HCT116 (cell line): ENCODE data around the gene MYLK. TPM values are rescaled to one million over a fixed set of nuclear protein-coding genes. Genes with fewer than 3 reads are reported as not detected.

Experiments
- ATAC-seq: fragments of 200-7000 bp; cut with Tn5 transposase; 2 replicates; pipeline ENCODE4 v1.9.1; 2020; ENCODE audit warnings: mild to moderate bottlenecking, moderate library complexity
- BruUV-seq: library from RNA; stranded (reverse); fragments of 400-500 nt; replicated peaks from 2 replicates; lab custom pipeline; 2021; lab: Mats Ljungman, UMichigan
- CTCF ChIA-PET: fragments of 300-600 bp; sonication (Branson Sonifier 250); formaldehyde crosslinking; loops from one replicate; lab custom pipeline; 2021; ENCODE audit warnings: antibody characterized with exemption; lab: Charles Lee
- POLR2A ChIA-PET: fragments of 300-600, 350-600 bp; sonication (Branson Sonifier 250); formaldehyde crosslinking; loops from one replicate; lab custom pipeline; 2021; ENCODE audit warnings: antibody characterized with exemption; lab: Charles Lee
- RAD21 ChIA-PET, 2 experiments: fragments of 300-600 bp; sonication (Branson Sonifier 250); formaldehyde crosslinking; loops; one replicate each; lab custom pipeline; 2023; ENCODE audit warnings: low total read pairs in 2 of 2; ENCODE audit not compliant: uncharacterized antibody in 2 of 2, unreplicated experiment in 2 of 2, low non-redundant PET in 1 of 2; lab: Charles Lee
- DNase-seq: peaks from one replicate; pipeline ENCODE4 v3.0.0-alpha.2; 2010; ENCODE audit warnings: low read depth, low spot score
- H2AFZ ChIP-seq: fragments of 200-600 bp; shearing (Covaris generic), sonication (generic); 2 replicates; pipeline ENCODE4 v1.6.1; 2017; ENCODE audit warnings: low read depth, mixed run types, mixed read lengths, antibody characterized with exemption, low read length; ENCODE audit not compliant: poor library complexity, severe bottlenecking
- H3K27ac ChIP-seq: 2 replicates; pipeline ENCODE4 v1.5.1; 2012; ENCODE audit warnings: low read depth, low read length
- H3K27me3 ChIP-seq: fragments of 200-600 bp; sonication (generic); 2 replicates; pipeline ENCODE4 v1.6.1; 2016; ENCODE audit warnings: mixed run types, low read length, mixed read lengths; ENCODE audit not compliant: insufficient read depth
- H3K36me3 ChIP-seq, 2 experiments: fragments of 200-500 bp in 1 of 2; fragments of 200-600 bp in 1 of 2; sonication (Bioruptor generic) in 1 of 2; sonication (generic) in 1 of 2; 2 replicates each; pipeline versions ENCODE4 v1.5.1 to v1.6.1; 2014 to 2016; ENCODE audit warnings: low read length in 2 of 2, inconsistent platforms in 1 of 2, mixed read lengths in 1 of 2, mixed run types in 1 of 2; ENCODE audit not compliant: insufficient read depth in 2 of 2, control insufficient read depth in 1 of 2
- H3K4me1 ChIP-seq, 2 experiments: fragments of 200-600 bp in 1 of 2; sonication (generic) in 1 of 2; 2 replicates each; pipeline versions ENCODE4 v1.5.1 to v1.6.1; 2012 to 2017; ENCODE audit warnings: low read length in 2 of 2, inconsistent platforms in 1 of 2, mild to moderate bottlenecking in 1 of 2, mixed read lengths in 1 of 2, mixed run types in 1 of 2, moderate library complexity in 1 of 2; ENCODE audit not compliant: insufficient read depth in 2 of 2, control insufficient read depth in 1 of 2
- H3K4me2 ChIP-seq: fragments of 200-600 bp; sonication (generic); 2 replicates; pipeline ENCODE4 v1.6.1; 2017; ENCODE audit warnings: mixed run types, low read length, mixed read lengths
- H3K4me3 ChIP-seq, 2 experiments: fragments of 200-600 bp in 1 of 2; sonication (generic) in 1 of 2; replicated peaks in 1 of 2; 2 replicates each; pipeline ENCODE4 v1.5.1; 2011 to 2016; ENCODE audit warnings: low read length in 2 of 2, control low read depth in 1 of 2, low read depth in 1 of 2, mild to moderate bottlenecking in 1 of 2, mixed read lengths in 1 of 2, mixed run types in 1 of 2
- H3K79me2 ChIP-seq: fragments of 200-600 bp; sonication (generic); 2 replicates; pipeline ENCODE4 v1.6.1; 2017; ENCODE audit warnings: mild to moderate bottlenecking, mixed run types, low read length, moderate library complexity, mixed read lengths; ENCODE audit not compliant: insufficient read depth
- H3K9ac ChIP-seq: fragments of 200-600 bp; sonication (generic); 2 replicates; pipeline ENCODE4 v1.6.1; 2016; ENCODE audit warnings: low read length, mixed read lengths
- H3K9me2 ChIP-seq: fragments of 200-600 bp; sonication (generic), shearing (Covaris generic); 2 replicates; pipeline ENCODE4 v1.6.1; 2017; ENCODE audit warnings: mixed run types, mild to moderate bottlenecking, moderate library complexity; ENCODE audit not compliant: insufficient read depth
- H3K9me3 ChIP-seq, 2 experiments: fragments of 200-500 bp in 1 of 2; fragments of 200-600 bp in 1 of 2; sonication (Bioruptor generic) in 1 of 2; sonication (generic) in 1 of 2; 2 replicates each; pipeline ENCODE4 v1.6.1; 2014 to 2017; ENCODE audit warnings: low read length in 2 of 2, mixed read lengths in 2 of 2, inconsistent platforms in 1 of 2, low read depth in 1 of 2, mild to moderate bottlenecking in 1 of 2, mixed run types in 1 of 2, moderate library complexity in 1 of 2; ENCODE audit not compliant: control insufficient read depth in 1 of 2, insufficient read depth in 1 of 2
- H4K20me1 ChIP-seq: fragments of 200-600 bp; sonication (generic), shearing (Covaris generic); 2 replicates; pipeline ENCODE4 v1.6.1; 2017; ENCODE audit warnings: mixed run types, mild to moderate bottlenecking, moderate library complexity; ENCODE audit not compliant: insufficient read depth
- CBX3 ChIP-seq: IDR thresholded peaks from 2 replicates; pipeline ENCODE4 v1.6.1; 2012; ENCODE audit warnings: low read depth
- CEBPB ChIP-seq: IDR thresholded peaks from 2 replicates; pipeline ENCODE4 v1.6.1; 2012; ENCODE audit warnings: low read depth
- EGR1 ChIP-seq: IDR thresholded peaks from 2 replicates; pipeline ENCODE4 v1.6.1; 2012; ENCODE audit warnings: low read depth
- ELF1 ChIP-seq: IDR thresholded peaks from 2 replicates; pipeline ENCODE4 v1.6.1; 2012; ENCODE audit warnings: low read depth, borderline replicate concordance
- EZH2 ChIP-seq: fragments of 200-600 bp; sonication (generic); IDR thresholded peaks from 2 replicates; pipeline ENCODE4 v1.6.1; 2017; ENCODE audit warnings: antibody characterized with exemption, mixed run types
- FOSL1 ChIP-seq: IDR thresholded peaks from 2 replicates; pipeline ENCODE4 v1.6.1; 2012; ENCODE audit warnings: low read depth
- JUND ChIP-seq: IDR thresholded peaks from 2 replicates; pipeline ENCODE4 v1.6.1; 2012
- POLR2A ChIP-seq: IDR thresholded peaks from 2 replicates; pipeline ENCODE4 v1.7.0; 2011; ENCODE audit warnings: borderline replicate concordance; ENCODE audit not compliant: insufficient read depth, insufficient read length; ENCODE audit errors: extremely low read depth
- POLR2AphosphoS5 ChIP-seq: IDR thresholded peaks from 2 replicates; pipeline ENCODE4 v1.6.1; 2011; ENCODE audit warnings: mild to moderate bottlenecking, low read depth, low read length, moderate library complexity
- RAD21 ChIP-seq: IDR thresholded peaks from 2 replicates; pipeline ENCODE4 v1.6.1; 2012; ENCODE audit warnings: low read depth, mild to moderate bottlenecking
- SIN3A ChIP-seq: IDR thresholded peaks from 2 replicates; pipeline ENCODE4 v1.6.1; 2012; ENCODE audit warnings: low read depth
- SP1 ChIP-seq: IDR thresholded peaks from 2 replicates; pipeline ENCODE4 v1.6.1; 2012; ENCODE audit warnings: low read depth
- TCF7L2 ChIP-seq: IDR thresholded peaks from 2 replicates; pipeline ENCODE4 v1.7.0; 2011; ENCODE audit warnings: borderline replicate concordance, inconsistent platforms; ENCODE audit not compliant: insufficient read depth, insufficient read length; ENCODE audit errors: extremely low read depth
- YY1 ChIP-seq: IDR thresholded peaks from 2 replicates; pipeline ENCODE4 v1.6.1; 2011; ENCODE audit warnings: low read length, low read depth, moderate library complexity, mild to moderate bottlenecking; ENCODE audit not compliant: insufficient replicate concordance; ENCODE audit errors: extremely low read depth
- ZFX ChIP-seq: fragments of 450-650 bp; IDR thresholded peaks from 2 replicates; pipeline ENCODE4 v1.6.1; 2017
- intact Hi-C: fragments of 100-400 bp; cut with micrococcal nuclease; formaldehyde crosslinking; loops from 2 replicates; pipeline ENCODE4 v1.10.0; 2022
- total RNA-seq: library from RNA; stranded (reverse); gene quantifications from one replicate; pipeline ENCODE4 v1.2.1, GENCODE V29; 2021; ENCODE audit not compliant: unreplicated experiment
- TF ChIP-seq, protein P1 (sequence below): IDR thresholded peaks from 2 replicates; pipeline ENCODE4 v1.6.1; 2012
- TF ChIP-seq, protein P2 (sequence below): IDR thresholded peaks from 2 replicates; pipeline ENCODE4 v1.6.1; 2012; ENCODE audit warnings: low read depth
- TF ChIP-seq, protein P3 (sequence below): IDR thresholded peaks from 2 replicates; pipeline ENCODE4 v1.6.1; 2012
- TF ChIP-seq, protein P4 (sequence below): IDR thresholded peaks from 2 replicates; pipeline ENCODE4 v1.6.1; 2011; ENCODE audit warnings: mild to moderate bottlenecking, low read length, moderate library complexity; ENCODE audit not compliant: insufficient replicate concordance; ENCODE audit errors: extremely low read depth

MYLK gene
- total RNA-seq, 1 experiment from 2014 or later, result 3.8 TPM

DNA sequence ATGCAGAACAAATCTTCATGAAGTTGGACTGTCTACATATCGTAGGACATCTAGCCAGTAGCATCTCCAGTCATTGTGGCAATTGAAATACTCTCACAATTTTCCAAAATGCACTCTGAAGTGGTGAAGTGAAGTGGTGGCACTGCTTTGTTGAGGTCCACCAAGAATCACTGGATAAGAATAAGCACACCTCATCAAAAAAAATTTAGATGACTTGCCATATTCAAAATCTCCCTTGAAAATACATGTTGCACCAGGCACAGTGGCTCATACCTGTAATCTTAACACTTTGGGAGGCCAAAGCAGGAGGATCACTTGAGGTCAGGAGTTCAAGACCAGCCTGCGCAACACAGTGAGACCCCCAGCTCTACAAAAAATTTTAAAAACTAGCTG, 312.2 kb downstream of the MYLK start (continued):
- TF ChIP-seq POLR2AphosphoS5, result no peak
- TF ChIP-seq CEBPB, result no peak
- no peak for TF ChIP-seq RAD21
- TF ChIP-seq POLR2A, result no peak

DNA sequence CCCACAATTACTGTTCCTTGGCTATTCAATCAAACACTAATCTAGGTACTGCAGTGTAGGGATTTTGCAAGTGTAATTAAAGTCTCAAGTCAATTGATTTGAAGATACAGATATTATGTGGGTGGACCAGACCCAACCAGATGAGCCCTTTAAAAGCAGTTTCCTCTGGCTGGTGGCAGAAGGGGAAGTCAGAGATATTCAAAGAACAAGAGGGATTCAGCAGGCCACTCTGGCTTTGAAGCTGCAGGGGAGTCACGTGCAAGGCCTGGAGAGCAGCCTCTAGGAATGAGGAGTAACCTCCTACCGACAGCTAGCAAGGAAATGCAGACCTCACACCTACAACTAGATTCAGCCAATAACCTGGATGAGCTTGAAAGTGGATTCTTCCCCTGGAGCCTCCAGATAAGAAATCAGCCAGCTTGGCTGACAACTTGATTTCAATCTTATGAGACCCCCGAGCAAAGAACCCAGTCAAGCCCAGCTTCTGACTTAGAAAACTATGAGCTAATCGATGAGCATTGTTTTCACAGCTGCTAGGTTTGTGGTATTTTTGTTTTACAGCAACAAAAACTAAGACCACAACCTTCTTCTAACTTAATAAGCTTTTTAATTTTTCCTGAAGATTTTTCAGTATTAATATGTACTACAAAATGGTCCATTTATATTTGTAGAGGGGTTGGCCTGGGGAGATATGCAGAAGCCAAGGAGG, 312.7 kb downstream of the MYLK start:
- Histone ChIP-seq H3K27me3 (no peaks in the 10 kb centered on the region), H4K20me1 (no peaks in the 10 kb centered on the region), H3K4me2 (no peak overlapping the region), H3K27ac (no peak overlapping the region), H3K9me3 (no peaks in the 10 kb centered on the region), H2AFZ (no peak overlapping the region), H3K4me3 (no peak overlapping the region), H3K36me3 (no peaks in the 10 kb centered on the region; a peak in 1 of 4 replicates), H3K4me1 (no peaks in the 10 kb centered on the region), H3K9ac (no peak overlapping the region), H3K79me2 (peaks cover 13% of the 10 kb centered on the region), H3K9me2 (no peaks in the 10 kb centered on the region)
- intact Hi-C loops, result no loop called here
- no TSS peak for BruUV-seq
- DNase-seq (no peak), ATAC-seq (no peak)
- RAD21 ChIA-PET, result interaction anchor here in 1 of 2 experiments (0.6 kb wide), 1 partner anchor 31 kb away, joined by 3 read pairs; no protein-coding TSS in a partner anchor
- CTCF ChIA-PET, result no interaction called here
- POLR2A ChIA-PET, result no interaction called here
- TF ChIP-seq, protein P1, sequence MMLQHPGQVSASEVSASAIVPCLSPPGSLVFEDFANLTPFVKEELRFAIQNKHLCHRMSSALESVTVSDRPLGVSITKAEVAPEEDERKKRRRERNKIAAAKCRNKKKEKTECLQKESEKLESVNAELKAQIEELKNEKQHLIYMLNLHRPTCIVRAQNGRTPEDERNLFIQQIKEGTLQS, result no peak
- TF ChIP-seq TCF7L2 (no peak), ZFX (no peak), YY1 (no peak), JUND (no peak), EZH2 (no peak), POLR2AphosphoS5 (no peak), CBX3 (no peak), SIN3A (no peak), RAD21 (no peak), FOSL1 (no peak), ELF1 (no peak), SP1 (no peak), EGR1 (no peak)
- TF ChIP-seq, protein P2, sequence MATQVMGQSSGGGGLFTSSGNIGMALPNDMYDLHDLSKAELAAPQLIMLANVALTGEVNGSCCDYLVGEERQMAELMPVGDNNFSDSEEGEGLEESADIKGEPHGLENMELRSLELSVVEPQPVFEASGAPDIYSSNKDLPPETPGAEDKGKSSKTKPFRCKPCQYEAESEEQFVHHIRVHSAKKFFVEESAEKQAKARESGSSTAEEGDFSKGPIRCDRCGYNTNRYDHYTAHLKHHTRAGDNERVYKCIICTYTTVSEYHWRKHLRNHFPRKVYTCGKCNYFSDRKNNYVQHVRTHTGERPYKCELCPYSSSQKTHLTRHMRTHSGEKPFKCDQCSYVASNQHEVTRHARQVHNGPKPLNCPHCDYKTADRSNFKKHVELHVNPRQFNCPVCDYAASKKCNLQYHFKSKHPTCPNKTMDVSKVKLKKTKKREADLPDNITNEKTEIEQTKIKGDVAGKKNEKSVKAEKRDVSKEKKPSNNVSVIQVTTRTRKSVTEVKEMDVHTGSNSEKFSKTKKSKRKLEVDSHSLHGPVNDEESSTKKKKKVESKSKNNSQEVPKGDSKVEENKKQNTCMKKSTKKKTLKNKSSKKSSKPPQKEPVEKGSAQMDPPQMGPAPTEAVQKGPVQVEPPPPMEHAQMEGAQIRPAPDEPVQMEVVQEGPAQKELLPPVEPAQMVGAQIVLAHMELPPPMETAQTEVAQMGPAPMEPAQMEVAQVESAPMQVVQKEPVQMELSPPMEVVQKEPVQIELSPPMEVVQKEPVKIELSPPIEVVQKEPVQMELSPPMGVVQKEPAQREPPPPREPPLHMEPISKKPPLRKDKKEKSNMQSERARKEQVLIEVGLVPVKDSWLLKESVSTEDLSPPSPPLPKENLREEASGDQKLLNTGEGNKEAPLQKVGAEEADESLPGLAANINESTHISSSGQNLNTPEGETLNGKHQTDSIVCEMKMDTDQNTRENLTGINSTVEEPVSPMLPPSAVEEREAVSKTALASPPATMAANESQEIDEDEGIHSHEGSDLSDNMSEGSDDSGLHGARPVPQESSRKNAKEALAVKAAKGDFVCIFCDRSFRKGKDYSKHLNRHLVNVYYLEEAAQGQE, result no peak
- TF ChIP-seq, protein P3, sequence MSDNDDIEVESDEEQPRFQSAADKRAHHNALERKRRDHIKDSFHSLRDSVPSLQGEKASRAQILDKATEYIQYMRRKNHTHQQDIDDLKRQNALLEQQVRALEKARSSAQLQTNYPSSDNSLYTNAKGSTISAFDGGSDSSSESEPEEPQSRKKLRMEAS, result no peak
- TF ChIP-seq, protein P4, sequence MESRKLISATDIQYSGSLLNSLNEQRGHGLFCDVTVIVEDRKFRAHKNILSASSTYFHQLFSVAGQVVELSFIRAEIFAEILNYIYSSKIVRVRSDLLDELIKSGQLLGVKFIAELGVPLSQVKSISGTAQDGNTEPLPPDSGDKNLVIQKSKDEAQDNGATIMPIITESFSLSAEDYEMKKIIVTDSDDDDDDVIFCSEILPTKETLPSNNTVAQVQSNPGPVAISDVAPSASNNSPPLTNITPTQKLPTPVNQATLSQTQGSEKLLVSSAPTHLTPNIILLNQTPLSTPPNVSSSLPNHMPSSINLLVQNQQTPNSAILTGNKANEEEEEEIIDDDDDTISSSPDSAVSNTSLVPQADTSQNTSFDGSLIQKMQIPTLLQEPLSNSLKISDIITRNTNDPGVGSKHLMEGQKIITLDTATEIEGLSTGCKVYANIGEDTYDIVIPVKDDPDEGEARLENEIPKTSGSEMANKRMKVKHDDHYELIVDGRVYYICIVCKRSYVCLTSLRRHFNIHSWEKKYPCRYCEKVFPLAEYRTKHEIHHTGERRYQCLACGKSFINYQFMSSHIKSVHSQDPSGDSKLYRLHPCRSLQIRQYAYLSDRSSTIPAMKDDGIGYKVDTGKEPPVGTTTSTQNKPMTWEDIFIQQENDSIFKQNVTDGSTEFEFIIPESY, result no peak
